ENCODE measurements around the gene FAM120B. TPM values are rescaled to one million over a fixed set of nuclear protein-coding genes. Genes with fewer than 3 reads are reported as not detected.

Gene FAM120B
- total and polyA plus RNA-seq, 2 donors (not counting 1 experiment from before 2014, with no cell fraction given) = 14.4 to 19.3 TPM

DNA sequence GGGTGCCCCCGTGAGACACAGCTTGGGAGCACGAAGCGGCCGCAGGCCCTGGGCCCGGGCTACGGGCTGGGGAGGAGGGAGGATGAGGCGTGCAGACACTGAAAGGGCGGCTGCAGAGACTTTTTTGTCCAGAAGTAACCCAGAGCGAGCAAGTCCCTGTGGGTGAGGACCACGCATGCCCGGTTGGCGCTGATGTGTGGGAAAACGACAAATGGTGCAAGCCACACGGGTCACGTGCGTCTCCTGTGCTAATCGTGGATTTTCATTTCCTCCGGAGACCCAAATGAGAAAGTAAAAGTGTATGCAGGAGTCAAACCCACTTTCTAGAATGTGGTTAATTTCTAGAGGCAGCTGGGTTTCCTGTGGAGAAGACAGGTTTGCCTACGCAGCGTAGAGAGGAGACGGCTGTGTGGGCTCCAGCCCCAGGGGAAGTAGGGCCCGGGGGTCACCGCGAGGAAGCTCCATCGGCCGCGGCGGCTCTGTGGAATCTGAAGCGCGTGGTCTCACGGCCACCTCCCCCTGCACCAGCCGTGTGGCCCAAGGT is 34.7 kb upstream of the FAM120B start:
- Histone ChIP-seq H4K20me1 (ENCODE audit: control insufficient read depth, extremely low read depth, insufficient read depth, low read length) (no peaks in the 10 kb centered on the region), H3K9ac (ENCODE audit: insufficient read depth, low read length) (no peak overlapping the region), H3K36me3 (ENCODE audit: control insufficient read depth, insufficient read depth, low read length) (no peaks in the 10 kb centered on the region), H3K79me2 (ENCODE audit: control insufficient read depth, insufficient read depth, low read length) (no peaks in the 10 kb centered on the region), H3K9me3 (ENCODE audit: control insufficient read depth, insufficient read depth, low read depth, low read length) (no peaks in the 10 kb centered on the region), H3K4me1 (ENCODE audit: control insufficient read depth, extremely low read depth, insufficient read depth, low read length) (peaks cover 6% of the 10 kb centered on the region), H3K27ac (ENCODE audit: insufficient read depth, low read length) (no peak overlapping the region), H3K4me2 (ENCODE audit: extremely low read depth, insufficient read depth, low read length) (no peak overlapping the region), H3K4me3 (replicated peaks in 1 of 4; ENCODE audit: control extremely low read depth in 1 of 4, insufficient read depth in 1 of 4, low read depth in 3 of 4, low read length in 4 of 4) (no peak overlapping the region), H2AFZ (ENCODE audit: low read length) (no peak overlapping the region), H3K27me3 (ENCODE audit: control insufficient read depth, insufficient read depth, low read length) (no peaks in the 10 kb centered on the region)
- TF ChIP-seq EZH2 (IDR thresholded peaks at IDR 0.05; ENCODE audit: low read length, missing control alignments) = no peak
- TF ChIP-seq, protein P1, sequence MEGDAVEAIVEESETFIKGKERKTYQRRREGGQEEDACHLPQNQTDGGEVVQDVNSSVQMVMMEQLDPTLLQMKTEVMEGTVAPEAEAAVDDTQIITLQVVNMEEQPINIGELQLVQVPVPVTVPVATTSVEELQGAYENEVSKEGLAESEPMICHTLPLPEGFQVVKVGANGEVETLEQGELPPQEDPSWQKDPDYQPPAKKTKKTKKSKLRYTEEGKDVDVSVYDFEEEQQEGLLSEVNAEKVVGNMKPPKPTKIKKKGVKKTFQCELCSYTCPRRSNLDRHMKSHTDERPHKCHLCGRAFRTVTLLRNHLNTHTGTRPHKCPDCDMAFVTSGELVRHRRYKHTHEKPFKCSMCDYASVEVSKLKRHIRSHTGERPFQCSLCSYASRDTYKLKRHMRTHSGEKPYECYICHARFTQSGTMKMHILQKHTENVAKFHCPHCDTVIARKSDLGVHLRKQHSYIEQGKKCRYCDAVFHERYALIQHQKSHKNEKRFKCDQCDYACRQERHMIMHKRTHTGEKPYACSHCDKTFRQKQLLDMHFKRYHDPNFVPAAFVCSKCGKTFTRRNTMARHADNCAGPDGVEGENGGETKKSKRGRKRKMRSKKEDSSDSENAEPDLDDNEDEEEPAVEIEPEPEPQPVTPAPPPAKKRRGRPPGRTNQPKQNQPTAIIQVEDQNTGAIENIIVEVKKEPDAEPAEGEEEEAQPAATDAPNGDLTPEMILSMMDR (conservative IDR thresholded peaks at IDR 0.05 in 1 of 2, IDR thresholded peaks at IDR 0.05 in 1 of 2; ENCODE audit: low read depth in 1 of 2, low read length in 2 of 2) = no peak
- no peak for DNase-seq (ENCODE audit: low read depth in 2 of 2)

DNA sequence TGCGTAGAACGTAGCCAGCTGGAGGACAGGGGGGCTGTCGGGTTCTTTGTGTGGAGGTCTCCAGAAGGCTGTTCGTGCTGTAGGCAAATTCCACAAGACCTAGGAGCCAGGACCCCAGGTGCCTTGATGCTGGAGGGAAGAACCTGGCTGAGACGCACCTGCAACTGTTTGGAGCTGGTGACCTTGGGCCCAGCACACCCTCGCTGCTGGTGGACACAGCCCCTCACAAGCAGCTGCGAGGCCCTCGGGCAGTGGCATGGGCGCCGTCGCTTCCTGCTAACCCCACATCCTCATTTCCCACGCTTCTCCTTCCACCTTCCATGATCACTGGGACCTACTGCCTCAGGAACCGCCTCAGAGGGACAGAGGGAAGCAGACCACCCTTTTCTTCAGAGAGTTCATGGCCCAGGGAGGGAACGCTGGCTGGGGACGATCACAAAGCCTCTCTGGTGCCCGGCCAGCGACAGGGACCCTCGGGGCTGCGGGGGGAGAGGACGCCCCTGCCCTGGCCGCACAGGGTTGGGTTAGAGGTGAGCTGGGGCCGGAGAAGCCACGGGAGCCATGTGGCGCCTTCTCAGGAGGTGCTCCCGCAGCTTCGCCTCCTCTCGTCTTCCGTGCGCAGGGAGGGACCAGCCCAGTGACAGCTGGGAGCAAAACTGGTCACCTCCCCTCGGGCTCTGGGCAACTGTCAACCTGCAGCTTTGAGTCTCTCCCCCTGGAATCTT is 34.1 kb upstream of the FAM120B start:
- no peaks in the 10 kb centered on the region for H3K36me3 ChIP-seq (ENCODE audit: control insufficient read depth, insufficient read depth, low read length)
- peaks cover 7% of the 10 kb centered on the region for H3K4me1 ChIP-seq (ENCODE audit: control insufficient read depth, extremely low read depth, insufficient read depth, low read length)
- H3K9me3 ChIP-seq (ENCODE audit: control insufficient read depth, insufficient read depth, low read depth, low read length) = no peaks in the 10 kb centered on the region
- no peak overlapping the region for H3K27ac ChIP-seq (ENCODE audit: insufficient read depth, low read length)
- no peaks in the 10 kb centered on the region for H3K27me3 ChIP-seq (ENCODE audit: control insufficient read depth, insufficient read depth, low read length)
- H3K4me2 ChIP-seq (ENCODE audit: extremely low read depth, insufficient read depth, low read length) = no peak overlapping the region
- no peaks in the 10 kb centered on the region for H4K20me1 ChIP-seq (ENCODE audit: control insufficient read depth, extremely low read depth, insufficient read depth, low read length)
- H3K4me3 ChIP-seq (replicated peaks in 1 of 4; ENCODE audit: control extremely low read depth in 1 of 4, insufficient read depth in 1 of 4, low read depth in 3 of 4, low read length in 4 of 4) = no peak overlapping the region
- TF ChIP-seq, protein P1 (conservative IDR thresholded peaks at IDR 0.05 in 1 of 2, IDR thresholded peaks at IDR 0.05 in 1 of 2; ENCODE audit: low read depth in 1 of 2, low read length in 2 of 2) = no peak
- TF ChIP-seq EZH2 (IDR thresholded peaks at IDR 0.05; ENCODE audit: low read length, missing control alignments) = no peak
- no peaks in the 10 kb centered on the region for H3K79me2 ChIP-seq (ENCODE audit: control insufficient read depth, insufficient read depth, low read length)
- no peak overlapping the region for H2AFZ ChIP-seq (ENCODE audit: low read length)
- DNase-seq (ENCODE audit: low read depth in 2 of 2) = no peak
- no peak overlapping the region for H3K9ac ChIP-seq (ENCODE audit: insufficient read depth, low read length)

DNA sequence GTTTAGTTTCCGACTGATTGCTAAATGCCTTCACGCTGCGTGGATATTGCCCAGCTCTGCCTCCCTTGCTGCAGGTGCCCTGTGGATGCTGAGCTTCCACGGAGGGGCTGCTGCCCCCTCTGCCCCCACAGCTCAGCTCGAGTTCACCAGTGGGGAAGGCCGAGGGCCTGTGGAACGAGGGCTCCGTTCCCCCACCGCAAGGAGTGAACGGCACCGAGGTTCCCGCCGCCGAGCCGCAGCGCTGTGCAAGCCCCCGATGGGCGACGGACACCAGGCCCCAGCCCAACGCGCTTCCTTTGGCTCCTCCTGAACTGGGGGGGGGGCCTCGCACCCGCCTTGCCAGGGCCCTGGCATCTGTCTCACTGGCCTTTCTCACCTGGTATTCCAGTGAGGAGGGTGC is 33.4 kb upstream of the FAM120B start:
- TF ChIP-seq, protein P1 (conservative IDR thresholded peaks at IDR 0.05 in 1 of 2, IDR thresholded peaks at IDR 0.05 in 1 of 2; ENCODE audit: low read depth in 1 of 2, low read length in 2 of 2) = no peak
- no peak for TF ChIP-seq EZH2 (IDR thresholded peaks at IDR 0.05; ENCODE audit: low read length, missing control alignments)
- Histone ChIP-seq H3K27me3 (ENCODE audit: control insufficient read depth, insufficient read depth, low read length) (no peaks in the 10 kb centered on the region), H3K27ac (ENCODE audit: insufficient read depth, low read length) (no peak overlapping the region), H4K20me1 (ENCODE audit: control insufficient read depth, extremely low read depth, insufficient read depth, low read length) (no peaks in the 10 kb centered on the region), H3K9ac (ENCODE audit: insufficient read depth, low read length) (no peak overlapping the region), H3K4me3 (replicated peaks in 1 of 4; ENCODE audit: control extremely low read depth in 1 of 4, insufficient read depth in 1 of 4, low read depth in 3 of 4, low read length in 4 of 4) (no peak overlapping the region), H3K9me3 (ENCODE audit: control insufficient read depth, insufficient read depth, low read depth, low read length) (no peaks in the 10 kb centered on the region), H2AFZ (ENCODE audit: low read length) (no peak overlapping the region), H3K4me2 (ENCODE audit: extremely low read depth, insufficient read depth, low read length) (no peak overlapping the region), H3K79me2 (ENCODE audit: control insufficient read depth, insufficient read depth, low read length) (no peaks in the 10 kb centered on the region), H3K36me3 (ENCODE audit: control insufficient read depth, insufficient read depth, low read length) (no peaks in the 10 kb centered on the region), H3K4me1 (ENCODE audit: control insufficient read depth, extremely low read depth, insufficient read depth, low read length) (peaks cover 7% of the 10 kb centered on the region)
- DNase-seq (ENCODE audit: low read depth in 2 of 2) = no peak
